HL-60/S4 (cell line): ENCODE data around the gene P4HA3.

ENCODE experiments used
- in situ Hi-C: fragments of 300-500 bp; cut with MboI; formaldehyde crosslinking; loops from 2 replicates; pipeline ENCODE4 v1.14.3; 2022; ENCODE audit warnings: low sequenced_read_pairs

Gene P4HA3

GRCh38 chr11:74268456-74268855 lies 43.0 kb downstream of the P4HA3 start:
- in situ Hi-C loops: loop anchor here (25.0 kb wide), 1 partner anchor 294 kb away; no protein-coding TSS in a partner anchor

DNA sequence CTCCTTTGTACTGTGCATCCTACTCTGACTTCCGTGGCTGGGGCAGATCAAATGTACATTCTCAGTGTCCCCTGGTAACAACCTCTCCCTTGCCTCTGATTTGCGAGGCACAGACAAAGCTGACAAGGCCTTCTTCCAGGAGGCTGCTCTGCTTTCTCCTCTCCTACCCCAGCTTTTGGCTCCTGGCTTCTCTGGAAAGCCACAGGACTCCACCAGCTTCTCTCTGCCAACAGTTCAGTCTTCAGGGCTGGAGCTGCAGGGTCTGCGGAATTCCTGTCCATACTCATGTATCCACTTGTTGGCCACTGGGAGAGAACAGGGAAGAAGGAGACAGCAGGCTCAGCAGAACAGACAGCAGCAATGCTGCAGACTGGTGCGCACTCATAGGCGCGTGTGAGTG lies 44.4 kb downstream of the P4HA3 start:
- in situ Hi-C loops: loop anchor here (25.0 kb wide), 1 partner anchor 295 kb away; no protein-coding TSS in a partner anchor

- in situ Hi-C loops: loop anchor here (25.0 kb wide), 1 partner anchor 297 kb away; no protein-coding TSS in a partner anchor
Observed at GRCh38 chr11:74265256-74265655, 46.2 kb downstream of the P4HA3 start.

DNA sequence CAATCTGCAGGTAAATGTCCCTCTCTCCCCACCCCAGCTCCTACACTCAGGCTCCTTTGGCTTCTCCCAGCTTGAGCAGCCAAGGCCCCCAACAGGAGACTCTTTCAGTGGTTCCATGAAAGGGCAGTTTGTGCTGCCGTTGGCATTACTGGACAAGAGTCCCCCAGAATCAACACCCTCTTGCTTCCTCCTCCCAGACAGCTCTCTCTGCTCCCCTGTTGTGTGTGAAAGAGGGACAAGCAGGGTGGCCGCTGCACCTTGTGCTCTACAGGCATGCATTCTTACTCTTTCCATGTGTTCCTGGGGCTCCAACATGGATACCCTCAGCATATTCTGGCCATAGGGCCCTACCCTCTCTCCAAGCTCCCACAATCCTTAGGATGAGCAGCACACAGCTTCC lies 48.7 kb downstream of the P4HA3 start:
- in situ Hi-C loops: loop anchor here (25.0 kb wide), 1 partner anchor 300 kb away; no protein-coding TSS in a partner anchor

DNA sequence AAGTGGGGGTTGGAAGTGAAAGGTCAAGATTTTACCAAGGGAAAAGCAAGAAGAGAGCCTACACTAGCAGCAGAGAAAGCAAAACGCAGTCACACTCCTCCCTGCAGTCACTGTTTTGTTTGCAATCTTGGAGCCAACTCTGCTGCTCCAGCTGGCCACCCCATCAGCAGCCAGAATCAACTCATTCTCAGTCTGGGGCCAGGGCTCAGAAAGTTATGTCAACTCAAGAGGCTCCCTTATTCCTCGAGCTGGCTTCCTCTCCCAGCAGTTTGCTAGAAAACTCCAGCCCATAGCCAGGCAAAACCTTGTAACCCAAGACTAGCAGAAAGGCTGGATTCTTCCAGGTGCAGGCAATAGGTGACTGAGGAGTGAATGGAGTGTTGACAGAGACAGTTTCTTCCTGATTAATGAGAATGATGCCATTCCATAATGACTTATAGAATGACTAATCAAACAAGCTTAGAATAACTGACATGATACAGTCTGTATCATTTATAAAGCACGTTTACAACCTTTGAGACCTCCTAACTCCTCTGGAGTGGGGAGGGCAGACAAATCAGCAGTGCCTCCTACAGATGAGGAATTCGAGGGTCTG lies 53.4 kb downstream of the P4HA3 start:
- in situ Hi-C loops: loop anchor here (25.0 kb wide), 1 partner anchor 304 kb away; no protein-coding TSS in a partner anchor

- in situ Hi-C loops: loop anchor here (25.0 kb wide), 1 partner anchor 306 kb away; no protein-coding TSS in a partner anchor
Observed at GRCh38 chr11:74256378-74257133, 54.9 kb downstream of the P4HA3 start.

- in situ Hi-C loops: loop anchor here (25.0 kb wide), 1 partner anchor 306 kb away; no protein-coding TSS in a partner anchor
Observed at GRCh38 chr11:74255741-74256375, 55.6 kb downstream of the P4HA3 start.

DNA sequence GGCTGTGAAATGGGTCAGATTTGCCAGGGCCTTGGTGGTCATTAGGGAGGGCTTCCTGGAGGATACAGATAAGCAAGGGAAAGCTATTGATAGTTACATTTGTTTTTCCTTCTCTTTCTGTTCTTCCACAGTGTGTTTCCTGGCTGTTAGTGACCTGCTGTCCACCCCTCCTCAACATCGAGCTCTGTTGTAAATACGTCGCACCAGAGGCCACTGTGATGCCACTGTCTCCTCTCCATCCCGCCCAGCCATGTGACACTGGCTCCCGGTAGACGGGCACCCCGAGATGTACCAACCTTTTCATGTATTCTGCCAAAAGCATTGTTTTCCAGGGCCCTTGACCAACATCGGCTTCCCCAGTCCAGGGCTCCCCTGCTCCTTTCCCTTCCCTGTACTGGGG lies 58.1 kb downstream of the P4HA3 start:
- in situ Hi-C loops: loop anchor here (25.0 kb wide), 1 partner anchor 309 kb away; no protein-coding TSS in a partner anchor

GRCh38 chr11:74249496-74249895 lies 61.9 kb downstream of the P4HA3 start:
- in situ Hi-C loops: no loop called here

GRCh38 chr11:74248469-74248868 lies 63.0 kb downstream of the P4HA3 start:
- in situ Hi-C loops: no loop called here

DNA sequence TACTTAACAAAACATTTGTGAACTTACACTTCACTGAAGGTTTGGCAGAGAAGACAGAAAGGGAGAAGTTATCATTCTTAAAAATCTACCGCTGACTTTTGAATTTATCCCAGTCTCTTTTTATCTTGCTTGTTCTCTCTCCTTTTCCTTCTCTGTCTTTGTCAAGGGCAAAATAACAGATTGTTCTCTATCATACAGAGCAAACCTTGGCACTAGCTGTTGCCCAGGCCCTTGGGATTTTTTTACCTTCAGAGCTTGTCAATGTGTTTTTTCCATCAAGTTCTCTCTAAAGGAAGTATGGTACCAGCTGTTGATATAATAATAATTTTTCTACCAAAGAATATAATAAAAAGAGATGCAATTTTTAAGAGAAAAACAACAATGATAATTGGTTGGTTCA lies 73.2 kb downstream of the P4HA3 start:
- in situ Hi-C loops: no loop called here

DNA sequence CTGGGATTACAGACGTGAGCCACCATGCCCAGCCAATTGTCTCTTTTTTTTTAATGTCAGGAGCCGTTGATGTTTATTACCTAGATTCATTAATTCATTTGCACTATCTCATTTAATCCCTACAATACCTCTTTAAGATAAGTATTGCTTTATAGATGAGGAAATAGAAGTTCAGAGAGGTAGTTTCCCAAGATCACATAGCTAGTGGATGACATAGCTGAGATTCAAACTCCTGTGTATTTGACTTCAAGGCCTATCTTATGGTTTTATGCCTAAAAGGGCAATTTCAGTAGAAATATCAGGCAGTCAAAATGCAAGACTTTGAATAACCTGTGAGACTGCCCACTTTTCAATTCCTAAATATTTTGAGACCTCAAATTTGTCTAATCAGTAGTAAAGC lies 73.9 kb downstream of the P4HA3 start:
- in situ Hi-C loops: no loop called here

GRCh38 chr11:74235121-74235520 lies 76.3 kb downstream of the P4HA3 start:
- in situ Hi-C loops: no loop called here

GRCh38 chr11:74233683-74234082 lies 77.8 kb downstream of the P4HA3 start:
- in situ Hi-C loops: no loop called here

GRCh38 chr11:74232311-74232950 lies 79.0 kb downstream of the P4HA3 start:
- in situ Hi-C loops: no loop called here

DNA sequence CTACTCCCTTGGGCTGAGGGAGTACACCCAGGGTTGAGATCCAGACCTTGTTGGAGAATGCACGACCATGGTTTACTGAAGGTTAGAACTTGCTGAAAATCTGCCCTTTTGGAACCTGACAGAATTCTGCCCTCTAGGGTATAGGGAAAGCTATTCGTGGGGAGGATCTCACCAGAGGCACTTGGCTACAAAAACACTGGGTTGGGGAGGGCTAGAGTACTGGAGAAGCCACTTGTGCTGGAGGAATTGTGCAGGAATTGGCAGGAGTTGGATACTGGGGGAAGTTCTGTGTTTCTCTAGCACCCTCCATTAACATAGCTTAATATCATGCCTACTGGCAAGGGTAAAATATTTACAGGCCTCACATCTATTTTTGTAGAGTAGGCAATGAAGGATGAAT lies 84.5 kb downstream of the P4HA3 start:
- in situ Hi-C loops: no loop called here

GRCh38 chr11:74225565-74225964 lies 85.9 kb downstream of the P4HA3 start:
- in situ Hi-C loops: no loop called here

DNA sequence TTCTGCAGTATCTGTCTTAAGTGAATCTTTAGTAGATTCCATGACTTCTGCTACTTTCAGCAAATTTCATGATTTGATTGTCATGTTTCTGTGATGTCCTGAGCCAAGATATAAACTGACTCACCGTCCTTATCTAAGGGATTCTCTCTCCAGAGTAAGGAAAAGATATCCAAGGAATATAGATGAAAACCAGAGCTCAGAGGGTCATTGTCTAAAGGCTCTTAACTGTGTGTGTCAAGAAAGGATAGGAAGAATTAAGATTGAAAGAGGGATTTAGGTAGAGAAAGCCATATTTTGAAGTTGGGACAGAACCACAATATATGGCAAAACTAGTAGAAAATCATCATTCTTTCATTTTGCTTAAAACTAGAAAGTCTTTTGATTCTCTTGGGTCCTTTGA lies 89.6 kb downstream of the P4HA3 start:
- in situ Hi-C loops: no loop called here

DNA sequence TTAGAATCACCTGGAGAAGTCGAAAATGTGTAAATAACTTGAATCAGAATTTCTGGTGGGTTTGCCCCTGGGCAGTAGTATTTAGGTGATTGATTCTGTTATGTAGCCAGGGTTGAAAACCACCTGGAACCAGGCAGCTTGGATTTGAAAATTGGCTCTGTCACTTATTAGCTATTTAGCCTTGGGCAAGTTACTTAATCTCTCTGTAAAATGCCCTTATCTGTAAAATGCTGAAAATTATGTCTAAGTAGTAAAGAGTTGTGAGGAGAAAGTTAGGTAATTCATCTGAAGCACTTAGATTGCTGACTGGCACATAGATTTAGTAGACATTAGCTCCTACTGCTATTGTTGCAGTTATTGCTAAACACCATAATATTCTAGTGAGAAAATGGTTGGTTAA lies 91.1 kb downstream of the P4HA3 start:
- in situ Hi-C loops: no loop called here
